GM19025 (cell line): ENCODE data around the gene GGT6.

ENCODE experiments used
- ATAC-seq: cut with Tn5 transposase; IDR thresholded peaks from one replicate; pipeline ENCODE4 v1.9.1; 2021; ENCODE audit warnings: mild to moderate bottlenecking, low read depth, moderate library complexity; ENCODE audit not compliant: unreplicated experiment

Gene GGT6

DNA sequence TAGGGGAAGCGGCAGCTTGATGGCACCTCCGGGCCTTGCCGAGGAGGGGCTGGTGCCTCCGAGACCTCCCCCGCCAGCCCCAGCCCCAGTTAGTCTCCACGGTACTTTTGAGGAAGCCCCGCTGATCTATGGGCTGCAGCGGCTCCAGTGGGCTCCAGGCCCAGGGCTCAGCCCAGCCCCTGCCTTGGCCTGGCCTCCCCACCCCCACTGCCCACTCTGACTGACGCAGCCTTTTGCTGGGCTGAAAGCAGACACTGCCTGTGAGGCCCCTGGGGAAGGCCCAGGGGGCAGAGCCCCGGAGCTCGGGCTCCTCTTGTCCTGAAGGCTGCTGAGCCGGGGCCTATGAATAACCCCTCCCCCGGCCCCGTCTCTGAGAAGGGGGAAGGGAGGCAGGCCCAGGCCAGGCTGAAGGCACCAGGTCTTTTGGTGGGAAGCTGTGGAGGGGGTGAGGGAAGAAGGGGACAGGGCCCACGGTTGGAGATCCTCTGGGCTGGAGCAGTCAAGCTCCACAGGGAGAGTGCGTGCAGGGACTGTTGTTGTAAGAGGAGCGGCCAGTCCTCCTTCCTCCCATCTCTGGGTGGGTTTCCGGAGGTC lies 16.4 kb upstream of the GGT6 start:
- no peak for ATAC-seq

GRCh38 chr17:4576161-4576558 lies 15.8 kb upstream of the GGT6 start:
- ATAC-seq = no peak

DNA sequence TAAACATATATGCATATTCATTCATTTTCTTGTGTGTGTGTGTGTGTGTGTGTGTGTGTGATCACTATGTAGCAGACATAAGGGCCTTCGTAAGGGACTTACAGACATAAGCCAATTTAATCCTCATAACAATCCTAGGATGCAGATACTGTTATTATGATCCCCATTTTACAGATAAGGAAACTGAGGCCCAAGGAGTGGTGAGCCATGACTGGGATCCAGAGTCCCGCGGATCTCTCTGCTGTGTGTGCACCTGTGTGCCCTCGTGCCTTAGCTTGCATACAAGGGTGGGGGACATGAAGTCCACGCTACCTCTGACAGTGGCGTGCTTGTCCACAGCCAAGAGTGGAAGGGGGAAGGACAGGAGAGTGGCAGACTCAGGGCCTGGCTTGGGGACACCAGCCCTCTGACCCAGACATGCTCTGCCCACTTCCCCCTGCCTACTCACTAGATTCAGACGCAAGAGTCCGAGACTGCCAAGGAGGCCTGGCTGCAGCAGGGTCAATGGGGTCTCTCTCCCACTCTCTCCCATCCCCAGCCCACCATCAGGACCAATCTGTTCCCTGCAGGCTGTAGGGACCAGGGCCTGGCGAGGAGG lies 14.2 kb upstream of the GGT6 start:
- ATAC-seq = no peak

- ATAC-seq = no peak
Measured at GRCh38 chr17:4573669-4574068, 13.3 kb upstream of the GGT6 start.

DNA sequence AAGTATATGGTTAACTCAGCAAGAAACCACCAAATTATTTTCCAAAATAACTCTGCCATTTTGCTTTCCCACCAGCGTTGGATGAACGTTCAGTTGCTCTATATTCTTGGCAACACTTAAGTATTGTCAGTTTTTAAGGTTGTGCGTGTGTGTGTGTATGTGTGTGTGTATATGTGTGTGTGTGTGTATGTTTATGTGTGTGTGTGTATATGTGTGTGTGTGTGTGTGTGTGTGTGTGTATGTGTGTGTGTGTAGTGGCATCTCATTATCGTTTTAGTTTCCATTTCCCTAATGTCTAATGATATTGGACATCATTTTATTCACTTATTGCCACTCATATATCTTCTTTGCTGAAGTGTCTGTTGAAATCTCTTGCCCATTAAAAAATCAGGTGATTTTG lies 12.7 kb upstream of the GGT6 start:
- ATAC-seq = no peak

GRCh38 chr17:4572131-4572530 lies 11.8 kb upstream of the GGT6 start:
- no peak for ATAC-seq

DNA sequence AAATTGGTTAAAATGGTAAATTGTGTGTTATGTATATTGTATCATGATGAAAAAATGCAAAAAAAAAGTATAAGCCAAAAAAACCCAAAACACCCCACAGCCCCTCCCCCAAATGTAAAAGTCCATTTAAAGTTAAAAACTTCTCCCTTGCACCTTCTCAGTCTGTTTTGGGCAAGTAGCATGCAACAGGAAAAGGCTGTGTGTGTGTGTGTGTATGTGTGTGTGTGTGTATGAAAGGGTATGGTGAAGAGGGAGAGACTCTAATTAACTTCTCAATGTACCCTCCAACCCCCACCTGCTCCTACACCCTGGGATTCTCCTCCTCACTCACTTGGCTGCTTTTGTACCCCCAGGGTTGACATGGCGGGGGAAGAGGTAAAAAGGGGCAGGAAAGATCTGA lies 9.2 kb upstream of the GGT6 start:
- ATAC-seq = no peak

GRCh38 chr17:4566785-4567184 lies 6.4 kb upstream of the GGT6 start:
- ATAC-seq = no peak

GRCh38 chr17:4565209-4566141 lies 5.1 kb upstream of the GGT6 start:
- ATAC-seq = no peak

GRCh38 chr17:4562015-4562969 lies 1.9 kb upstream of the GGT6 start:
- no peak for ATAC-seq

GRCh38 chr17:4560837-4561256 lies 470 bp upstream of the GGT6 start:
- no peak for ATAC-seq

DNA sequence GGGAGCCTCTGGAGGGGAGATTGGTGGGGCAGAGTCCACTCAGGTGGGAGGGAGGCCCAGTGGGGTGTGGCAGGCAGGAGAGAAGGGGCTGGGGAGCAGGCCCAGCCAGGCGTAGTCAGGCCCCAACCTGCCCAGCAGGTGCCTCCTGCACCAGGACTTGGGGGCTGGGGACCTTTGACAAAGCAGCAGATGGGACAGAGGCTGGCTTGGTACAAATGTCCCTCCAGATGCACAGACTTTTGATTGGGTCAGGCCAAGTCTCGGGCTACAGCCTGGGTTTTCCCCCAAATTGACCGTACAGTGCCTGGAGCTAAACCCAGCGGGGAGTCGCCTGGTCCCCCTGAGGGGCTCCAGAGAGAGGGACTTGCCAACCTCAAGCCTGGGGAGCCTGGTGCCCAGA lies 411 bp downstream of the GGT6 start:
- ATAC-seq = no peak

DNA sequence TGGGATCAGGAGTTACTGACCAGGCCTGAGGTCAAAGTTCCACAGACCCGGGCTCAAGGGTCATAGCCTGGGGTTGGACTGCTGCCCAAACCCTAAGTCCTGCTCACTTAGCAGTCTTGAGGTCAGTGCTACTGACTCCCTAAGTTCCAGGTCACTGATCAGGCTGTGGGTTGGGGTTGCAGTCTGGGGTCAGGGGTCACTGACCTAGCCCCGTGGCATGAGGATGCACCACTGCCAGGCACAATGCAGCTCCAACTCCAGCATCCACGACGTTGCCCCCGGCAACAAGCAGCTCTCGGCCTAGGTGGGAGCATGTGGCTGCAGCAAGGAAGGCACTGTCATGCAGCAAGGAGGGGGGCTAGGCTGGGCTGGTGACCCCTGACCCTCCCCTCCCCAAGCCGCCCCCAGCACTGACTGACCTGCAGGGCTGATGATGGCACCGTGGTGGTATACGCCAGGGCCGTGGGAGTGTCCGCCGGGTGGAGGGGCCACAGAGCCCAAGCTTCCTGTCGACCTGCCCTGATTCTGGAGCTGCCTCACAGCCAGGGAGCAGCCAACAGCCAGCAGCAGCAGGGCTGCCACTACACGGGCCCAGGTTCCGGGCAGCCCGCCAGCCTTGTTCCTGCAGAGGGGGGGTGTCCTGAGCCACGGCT lies 1.1 kb downstream of the GGT6 start:
- no peak for ATAC-seq

DNA sequence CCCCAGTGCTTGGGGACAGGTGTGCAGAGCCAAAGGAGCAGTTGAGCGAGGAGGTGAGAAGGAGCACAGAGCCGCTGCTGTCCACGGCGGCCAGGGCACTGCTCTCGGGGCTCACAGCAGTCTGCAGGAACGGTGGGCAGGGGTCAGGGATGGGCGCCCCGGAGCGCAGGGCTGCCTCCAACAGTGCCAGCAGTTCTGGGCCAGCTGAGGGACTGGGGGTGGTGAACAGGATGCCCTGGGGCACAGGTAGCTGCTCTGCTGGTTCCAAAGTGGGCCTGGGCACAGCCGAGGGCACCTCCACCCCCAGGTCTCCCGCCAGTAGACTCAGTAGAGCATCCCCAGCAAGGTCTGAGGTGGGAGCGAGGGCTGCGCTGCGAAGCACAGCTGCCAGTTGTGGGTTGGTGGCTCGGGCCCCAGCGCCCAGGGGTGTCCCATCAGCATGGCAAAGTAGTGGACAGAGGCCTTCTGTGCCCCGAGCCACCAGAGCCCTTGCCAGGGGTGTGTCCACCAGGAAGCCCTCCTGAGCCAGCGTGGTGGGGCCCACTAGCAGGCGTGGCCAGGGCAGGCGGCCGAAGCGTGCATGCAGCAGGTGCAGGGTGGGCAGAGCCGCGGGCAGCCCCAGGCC lies 1.9 kb downstream of the GGT6 start:
- ATAC-seq = no peak

- no peak for ATAC-seq
Measured at GRCh38 chr17:4557626-4558346, 2.6 kb downstream of the GGT6 start.

- ATAC-seq = no peak
Measured at GRCh38 chr17:4556996-4557395, 3.4 kb downstream of the GGT6 start.

DNA sequence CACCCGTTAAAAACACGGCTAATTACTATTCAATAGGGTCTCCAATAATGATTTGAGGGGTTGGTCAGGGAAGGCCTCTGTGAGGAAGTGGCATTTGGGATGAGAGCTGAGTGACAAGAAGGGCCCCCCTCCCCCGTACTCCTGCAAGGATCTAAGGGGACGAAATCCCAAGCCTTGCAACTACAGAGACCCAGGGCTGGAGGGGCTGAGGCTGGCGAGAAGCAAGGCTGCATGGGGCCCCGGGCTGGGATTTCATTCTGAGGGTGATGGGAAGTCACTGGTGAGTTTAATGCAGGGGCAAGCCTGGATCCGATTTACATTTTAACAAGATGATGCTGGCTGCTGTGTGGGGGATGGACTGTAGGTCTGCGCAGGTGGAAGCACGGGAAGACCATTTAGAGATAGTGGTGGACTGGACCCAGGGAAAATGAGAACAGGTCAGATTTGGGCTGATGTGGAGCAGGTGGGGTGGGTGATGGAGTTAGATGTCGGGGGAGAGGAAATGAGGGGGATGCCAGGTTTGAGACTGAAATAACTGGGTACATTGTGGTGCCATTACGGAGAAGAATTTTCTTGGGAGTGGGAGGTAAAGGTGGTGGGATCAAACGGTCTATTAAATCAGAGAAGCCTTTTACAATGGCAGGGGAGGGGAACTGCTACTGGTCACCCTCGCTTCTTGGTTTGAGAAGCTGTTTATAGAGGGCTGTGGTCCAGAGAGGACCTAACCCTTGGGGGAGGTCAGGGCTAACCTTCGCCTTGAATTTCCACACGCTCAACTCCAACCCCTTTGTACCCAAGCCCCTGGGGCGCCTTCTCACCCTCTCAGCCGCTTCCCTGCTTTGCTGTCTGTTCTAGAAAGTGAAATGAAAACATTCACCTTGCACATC lies 4.3 kb downstream of the GGT6 start:
- ATAC-seq = no peak
